Fibroblast of villous mesenchyme (primary cell): Measurements from ENCODE around the gene RHEX. TPM values are rescaled to one million over a fixed set of nuclear protein-coding genes. Genes with fewer than 3 reads are reported as not detected.

Experiments
- DNase-seq: peaks from one replicate; pipeline ENCODE4 v3.0.0-alpha.2; 2010; ENCODE audit warnings: low read depth
- H3K4me3 ChIP-seq: 2 replicates; pipeline ENCODE4 v1.5.1; 2011; ENCODE audit warnings: low read depth, mild to moderate bottlenecking, low read length
- CTCF ChIP-seq: IDR thresholded peaks from 2 replicates; pipeline ENCODE4 v1.5.1; 2012; ENCODE audit warnings: low read depth, mild to moderate bottlenecking, low read length; ENCODE audit not compliant: insufficient read depth
- total RNA-seq: library from RNA; depleted of rRNA; stranded (reverse); fragments of >200 nt; gene quantifications from 2 replicates; pipeline ENCODE4 v1.2.3, GENCODE V29; 2012

RHEX gene
- total RNA-seq, 1 donor = not detected

- no peak for TF ChIP-seq CTCF
- DNase-seq = no peak
- no peak overlapping the region for H3K4me3 ChIP-seq
These were observed 57.8 kb downstream of the RHEX start for GRCh38 chr1:206110820-206111219.

- no peak for DNase-seq
- no peak for TF ChIP-seq CTCF
- no peak overlapping the region for H3K4me3 ChIP-seq
These were observed 58.4 kb downstream of the RHEX start for GRCh38 chr1:206111271-206111927.

GRCh38 chr1:206112600-206113301 lies 59.8 kb downstream of the RHEX start:
- H3K4me3 ChIP-seq = no peak overlapping the region
- no peak for TF ChIP-seq CTCF
- no peak for DNase-seq

- DNase-seq = no peak
- no peak overlapping the region for H3K4me3 ChIP-seq
- no peak for TF ChIP-seq CTCF
These were observed 62.0 kb downstream of the RHEX start for GRCh38 chr1:206114692-206115640.

GRCh38 chr1:206115791-206116190 lies 62.8 kb downstream of the RHEX start:
- DNase-seq = no peak
- H3K4me3 ChIP-seq = no peak overlapping the region
- TF ChIP-seq CTCF = no peak

GRCh38 chr1:206116191-206116872 lies 63.4 kb downstream of the RHEX start:
- H3K4me3 ChIP-seq = no peak overlapping the region
- DNase-seq = no peak
- TF ChIP-seq CTCF = no peak
